ENCODE results near the gene SPTBN4.

Gene SPTBN4

GRCh38 chr19:40417643-40417981, 49.2 kb upstream of the SPTBN4 start (continued):
- TF ChIP-seq ZNF280C (tag by site-specific recombination; IDR thresholded peaks at IDR 0.05): no peak
- TF ChIP-seq ZBTB26 (tag by site-specific recombination; optimal IDR thresholded peaks at IDR 0.05): peak; percentile 4
- 0 out of 2 replicates have a peak, but pooled peaks have one; percentile 8 for TF ChIP-seq SP2 (tag by site-specific recombination; IDR thresholded peaks at IDR 0.05)
- no peak for TF ChIP-seq ZNF114 (tag by site-specific recombination; IDR thresholded peaks at IDR 0.05)
- TF ChIP-seq ZNF394 (tag by site-specific recombination; IDR thresholded peaks at IDR 0.05; ENCODE audit: borderline replicate concordance): peak; percentile 93
- TF ChIP-seq ZNF157 (tag by site-specific recombination; IDR thresholded peaks at IDR 0.05): no peak
- TF ChIP-seq GLIS1 (tag by site-specific recombination; IDR thresholded peaks at IDR 0.05): peak; percentile 54
- no peak for TF ChIP-seq ZNF843 (tag by site-specific recombination; IDR thresholded peaks at IDR 0.05)
- no peak for TF ChIP-seq ZFP41 (tag by site-specific recombination; IDR thresholded peaks at IDR 0.05; ENCODE audit: borderline replicate concordance)

- TF ChIP-seq ZNF626 (tag by site-specific recombination; IDR thresholded peaks at IDR 0.05) (no peak), ZBTB26 (tag by site-specific recombination; optimal IDR thresholded peaks at IDR 0.05) (no peak), ZNF37A (tag by site-specific recombination; IDR thresholded peaks at IDR 0.05) (no peak), ELK4 (IDR thresholded peaks at IDR 0.05; ENCODE audit: borderline replicate concordance, low read depth, low read length) (no peak), PRDM1 (tag by site-specific recombination; IDR thresholded peaks at IDR 0.05) (peak; percentile 84), ATF2 (tag by site-specific recombination; IDR thresholded peaks at IDR 0.05; ENCODE audit: low read depth) (no peak), ZNF366 (tag by site-specific recombination; conservative IDR thresholded peaks at IDR 0.05) (peak; percentile 100), ZSCAN16 (tag by site-specific recombination; IDR thresholded peaks at IDR 0.05) (no peak), ZBTB10 (tag by site-specific recombination; IDR thresholded peaks at IDR 0.05) (no peak), ZNF610 (tag by site-specific recombination; IDR thresholded peaks at IDR 0.05; ENCODE audit: borderline replicate concordance) (no peak), ZNF48 (tag by site-specific recombination; IDR thresholded peaks at IDR 0.05) (no peak), ZNF514 (tag by site-specific recombination; IDR thresholded peaks at IDR 0.05) (0 out of 2 replicates have a peak, but pooled peaks have one; percentile 17), ZNF768 (tag by site-specific recombination; IDR thresholded peaks at IDR 0.05) (peak; percentile 95; the same call in 1 of the 2 replicates), ZNF335 (tag by site-specific recombination; conservative IDR thresholded peaks at IDR 0.05) (no peak)
- ChIA-PET CTCF (interaction anchor here (0.7 to 3.4 kb wide), 7 partner anchors 8 to 216 kb away, joined by 3 to 40 read pairs (median 4); partner anchors contain the start of genes BLVRB, SERTAD1 and SERTAD3), POLR2A (interaction anchor here (0.8 kb wide), 1 partner anchor 113 kb away, joined by 4 read pairs; no protein-coding TSS in a partner anchor)
- Histone ChIP-seq H3K4me3 (ENCODE audit: low read depth, low read length) (no peak overlapping the region), H3K9me3 (ENCODE audit: control insufficient read depth, insufficient read depth, low read depth, low read length) (no peaks in the 10 kb centered on the region), H3K4me1 (ENCODE audit: control insufficient read depth, insufficient read depth, low read length) (peaks cover 14% of the 10 kb centered on the region), H3K27ac (ENCODE audit: extremely low read depth, low read depth, low read length) (no peak overlapping the region), H3K36me3 (ENCODE audit: control insufficient read depth in 2 of 2, insufficient read depth in 1 of 2, low read length in 2 of 2) (peaks cover 9 to 12% of the 10 kb centered on the region in 2 experiments)
Measured at GRCh38 chr19:40418040-40418439, 48.8 kb upstream of the SPTBN4 start.

Measured in HEK293 (cell line).